GM19099 (cell line): Measurements from ENCODE around the gene HOOK2.

Source experiments
- POLR2A ChIP-seq: IDR thresholded peaks from 3 replicates; pipeline ENCODE4 v1.6.1; 2011; ENCODE audit warnings: low read depth; ENCODE audit not compliant: insufficient read length; ENCODE audit errors: extremely low read depth

Gene HOOK2

DNA sequence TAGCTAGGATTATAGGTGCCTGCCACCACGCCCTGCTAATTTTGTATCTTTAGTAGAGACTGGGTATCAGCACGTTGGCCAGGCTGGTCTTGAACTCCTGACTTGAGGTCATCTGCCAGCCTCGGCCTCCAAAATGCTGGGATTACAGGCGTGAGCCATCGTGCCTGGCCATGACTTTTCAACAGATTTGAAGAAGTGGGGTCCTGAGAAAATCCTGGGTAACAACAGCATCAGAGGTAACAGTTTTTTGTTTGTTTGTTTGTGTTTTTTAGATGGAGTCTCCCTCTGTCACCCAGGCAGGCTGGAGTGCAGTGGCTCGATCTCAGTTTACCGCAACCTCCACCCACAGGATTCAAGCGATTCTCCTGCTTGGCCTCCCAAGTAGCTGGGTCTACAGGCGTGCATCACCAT lies 19.6 kb upstream of the HOOK2 start:
- no peak for TF ChIP-seq POLR2A

DNA sequence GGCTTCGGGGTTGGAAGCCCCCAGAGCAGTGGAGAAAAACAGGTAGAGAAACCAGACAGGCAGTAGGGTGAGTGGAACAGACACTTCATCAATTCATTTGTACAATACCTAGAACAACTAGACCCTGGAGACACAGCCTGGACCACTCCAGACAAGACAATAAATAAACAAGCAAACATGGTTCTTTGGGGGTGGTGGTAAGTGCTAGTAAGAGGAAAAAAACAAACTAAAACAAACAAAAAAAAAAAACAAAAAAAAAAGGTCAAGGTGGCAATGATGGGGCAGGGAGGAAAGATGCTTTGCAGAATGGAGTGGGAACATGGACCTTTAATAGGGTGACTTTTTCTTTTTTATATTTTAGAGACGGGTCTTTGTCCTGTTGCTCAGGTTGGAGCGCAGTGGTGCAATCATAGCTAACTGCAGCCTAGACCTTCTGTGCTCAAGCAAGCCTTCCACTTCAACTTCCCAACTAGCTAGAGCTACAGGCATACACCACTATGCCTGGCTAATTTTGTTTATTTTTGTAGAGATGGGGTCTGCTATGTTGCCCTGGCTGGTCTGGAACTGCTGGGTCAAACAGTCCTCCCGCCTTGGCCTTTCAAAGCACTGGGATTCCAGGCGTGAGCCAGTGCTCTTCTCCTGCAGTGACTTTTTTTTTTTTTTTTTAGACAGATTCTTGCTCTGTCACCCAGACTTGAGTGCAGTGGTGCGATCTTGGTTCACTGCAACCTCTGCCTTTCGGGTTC lies 19.0 kb upstream of the HOOK2 start:
- TF ChIP-seq POLR2A, result no peak

DNA sequence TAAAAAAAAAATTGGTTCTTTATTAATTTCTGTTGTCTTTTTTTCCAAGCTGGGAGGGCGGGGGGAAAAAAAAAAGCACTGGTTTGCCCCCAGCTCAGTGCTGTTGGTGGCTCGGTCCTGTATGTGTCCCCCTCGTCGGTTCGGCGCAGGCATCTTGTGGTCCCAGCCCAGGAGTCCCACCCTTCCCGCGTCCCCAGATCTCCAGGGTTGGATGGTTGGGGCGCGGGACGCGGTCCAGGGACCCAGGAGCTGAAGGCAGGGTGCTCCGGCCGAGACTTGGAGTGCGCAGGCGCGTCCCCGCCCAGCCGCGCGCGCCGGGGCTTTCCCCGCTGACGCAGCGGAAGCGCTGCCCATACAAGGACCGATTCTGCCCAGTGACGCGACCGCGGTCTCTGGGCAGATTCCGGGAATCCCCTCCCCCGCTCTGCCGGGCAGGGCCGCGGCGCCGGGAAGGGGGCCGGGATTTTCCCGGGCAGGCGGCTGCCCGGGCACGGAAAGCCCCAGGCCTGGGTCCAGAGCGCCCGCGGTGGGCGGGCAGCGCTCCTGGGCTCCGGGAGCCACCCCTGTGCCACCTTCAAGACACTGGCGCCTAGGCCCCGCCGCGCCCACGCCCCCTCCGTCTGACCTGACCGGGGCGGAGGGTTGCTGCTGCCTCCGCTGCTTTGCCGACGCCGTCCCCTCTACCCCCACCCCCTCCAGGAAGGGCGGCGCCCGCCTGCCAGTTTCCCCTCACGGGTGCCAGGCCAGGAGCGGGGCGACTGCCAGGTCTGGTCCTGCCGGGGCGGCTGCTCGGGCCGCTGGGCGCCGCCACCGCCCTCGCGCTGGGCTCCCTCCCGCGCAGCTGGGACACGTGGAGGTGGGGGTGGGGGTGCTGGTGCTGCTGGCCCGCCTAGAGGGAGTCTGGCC lies 18.2 kb upstream of the HOOK2 start:
- TF ChIP-seq POLR2A, result peak; percentile 70

DNA sequence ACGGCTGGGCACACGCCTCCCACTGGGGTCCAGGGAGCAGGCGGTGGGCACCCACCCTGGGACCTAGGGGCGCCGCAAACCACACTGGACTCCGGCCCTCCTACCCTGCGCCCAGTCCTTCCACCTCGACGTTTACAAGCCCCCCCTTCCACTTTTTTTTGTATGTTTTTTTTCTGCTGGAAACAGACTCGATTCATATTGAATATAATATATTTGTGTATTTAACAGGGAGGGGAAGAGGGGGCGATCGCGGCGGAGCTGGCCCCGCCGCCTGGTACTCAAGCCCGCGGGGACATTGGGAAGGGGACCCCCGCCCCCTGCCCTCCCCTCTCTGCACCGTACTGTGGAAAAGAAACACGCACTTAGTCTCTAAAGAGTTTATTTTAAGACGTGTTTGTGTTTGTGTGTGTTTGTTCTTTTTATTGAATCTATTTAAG lies 17.5 kb upstream of the HOOK2 start:
- no peak for TF ChIP-seq POLR2A

DNA sequence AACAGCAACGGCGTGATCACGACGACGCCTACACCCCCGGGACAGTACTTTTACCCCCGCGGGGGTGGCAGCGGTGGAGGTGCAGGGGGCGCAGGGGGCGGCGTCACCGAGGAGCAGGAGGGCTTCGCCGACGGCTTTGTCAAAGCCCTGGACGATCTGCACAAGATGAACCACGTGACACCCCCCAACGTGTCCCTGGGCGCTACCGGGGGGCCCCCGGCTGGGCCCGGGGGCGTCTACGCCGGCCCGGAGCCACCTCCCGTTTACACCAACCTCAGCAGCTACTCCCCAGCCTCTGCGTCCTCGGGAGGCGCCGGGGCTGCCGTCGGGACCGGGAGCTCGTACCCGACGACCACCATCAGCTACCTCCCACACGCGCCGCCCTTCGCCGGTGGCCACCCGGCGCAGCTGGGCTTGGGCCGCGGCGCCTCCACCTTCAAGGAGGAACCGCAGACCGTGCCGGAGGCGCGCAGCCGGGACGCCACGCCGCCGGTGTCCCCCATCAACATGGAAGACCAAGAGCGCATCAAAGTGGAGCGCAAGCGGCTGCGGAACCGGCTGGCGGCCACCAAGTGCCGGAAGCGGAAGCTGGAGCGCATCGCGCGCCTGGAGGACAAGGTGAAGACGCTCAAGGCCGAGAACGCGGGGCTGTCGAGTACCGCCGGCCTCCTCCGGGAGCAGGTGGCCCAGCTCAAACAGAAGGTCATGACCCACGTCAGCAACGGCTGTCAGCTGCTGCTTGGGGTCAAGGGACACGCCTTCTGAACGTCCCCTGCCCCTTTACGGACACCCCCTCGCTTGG lies 16.9 kb upstream of the HOOK2 start:
- TF ChIP-seq POLR2A, result peak; percentile 72

DNA sequence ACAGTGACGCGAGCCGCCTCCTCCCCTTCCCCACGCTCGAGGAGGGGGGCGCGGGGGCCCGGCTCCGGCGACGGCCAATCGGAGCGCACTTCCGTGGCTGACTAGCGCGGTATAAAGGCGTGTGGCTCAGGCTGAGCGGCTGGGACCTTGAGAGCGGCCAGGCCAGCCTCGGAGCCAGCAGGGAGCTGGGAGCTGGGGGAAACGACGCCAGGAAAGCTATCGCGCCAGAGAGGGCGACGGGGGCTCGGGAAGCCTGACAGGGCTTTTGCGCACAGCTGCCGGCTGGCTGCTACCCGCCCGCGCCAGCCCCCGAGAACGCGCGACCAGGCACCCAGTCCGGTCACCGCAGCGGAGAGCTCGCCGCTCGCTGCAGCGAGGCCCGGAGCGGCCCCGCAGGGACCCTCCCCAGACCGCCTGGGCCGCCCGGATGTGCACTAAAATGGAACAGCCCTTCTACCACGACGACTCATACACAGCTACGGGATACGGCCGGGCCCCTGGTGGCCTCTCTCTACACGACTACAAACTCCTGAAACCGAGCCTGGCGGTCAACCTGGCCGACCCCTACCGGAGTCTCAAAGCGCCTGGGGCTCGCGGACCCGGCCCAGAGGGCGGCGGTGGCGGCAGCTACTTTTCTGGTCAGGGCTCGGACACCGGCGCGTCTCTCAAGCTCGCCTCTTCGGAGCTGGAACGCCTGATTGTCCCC lies 16.1 kb upstream of the HOOK2 start, which contains the start of gene JUNB:
Gene JUNB, plus strand, starts transcription at position 142 of the 706 bp plus-strand sequence. Its CDS starts 286 bp downstream, at position 428.
- TF ChIP-seq POLR2A, result peak; percentile 100

DNA sequence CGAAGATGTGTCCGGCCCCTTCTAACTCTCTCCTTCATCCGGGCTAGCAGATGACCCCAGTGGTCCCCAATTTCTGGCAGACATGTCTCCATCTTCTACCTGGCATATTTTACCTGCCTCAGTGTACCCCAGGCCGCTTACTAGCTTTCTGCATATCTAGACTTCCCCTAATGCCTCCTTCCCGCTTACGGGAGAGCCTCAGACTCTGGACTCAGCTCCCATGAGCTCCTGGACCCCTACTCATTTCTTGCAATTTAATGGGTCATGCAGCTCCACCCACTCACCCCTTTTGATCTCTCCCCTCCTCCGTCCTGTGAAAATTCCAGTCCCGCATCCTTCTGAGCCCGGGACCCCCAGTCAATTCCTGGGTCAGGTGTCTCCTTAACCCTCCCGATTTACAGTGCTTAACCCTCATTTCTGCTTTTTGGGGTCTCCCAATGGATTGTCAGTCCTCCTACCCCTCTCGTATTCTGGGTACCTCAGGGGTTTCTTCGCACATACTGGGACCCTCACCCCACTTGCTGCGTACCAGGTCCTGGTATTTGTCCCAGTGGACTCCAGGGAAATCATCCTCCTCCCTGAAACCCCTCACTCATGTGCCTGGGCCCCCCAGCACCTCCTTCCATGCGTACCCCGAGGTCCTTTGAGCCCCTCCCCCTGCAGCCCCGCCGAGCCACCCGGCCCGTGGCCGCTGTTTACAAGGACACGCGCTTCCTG lies 15.4 kb upstream of the HOOK2 start:
- no peak for TF ChIP-seq POLR2A

DNA sequence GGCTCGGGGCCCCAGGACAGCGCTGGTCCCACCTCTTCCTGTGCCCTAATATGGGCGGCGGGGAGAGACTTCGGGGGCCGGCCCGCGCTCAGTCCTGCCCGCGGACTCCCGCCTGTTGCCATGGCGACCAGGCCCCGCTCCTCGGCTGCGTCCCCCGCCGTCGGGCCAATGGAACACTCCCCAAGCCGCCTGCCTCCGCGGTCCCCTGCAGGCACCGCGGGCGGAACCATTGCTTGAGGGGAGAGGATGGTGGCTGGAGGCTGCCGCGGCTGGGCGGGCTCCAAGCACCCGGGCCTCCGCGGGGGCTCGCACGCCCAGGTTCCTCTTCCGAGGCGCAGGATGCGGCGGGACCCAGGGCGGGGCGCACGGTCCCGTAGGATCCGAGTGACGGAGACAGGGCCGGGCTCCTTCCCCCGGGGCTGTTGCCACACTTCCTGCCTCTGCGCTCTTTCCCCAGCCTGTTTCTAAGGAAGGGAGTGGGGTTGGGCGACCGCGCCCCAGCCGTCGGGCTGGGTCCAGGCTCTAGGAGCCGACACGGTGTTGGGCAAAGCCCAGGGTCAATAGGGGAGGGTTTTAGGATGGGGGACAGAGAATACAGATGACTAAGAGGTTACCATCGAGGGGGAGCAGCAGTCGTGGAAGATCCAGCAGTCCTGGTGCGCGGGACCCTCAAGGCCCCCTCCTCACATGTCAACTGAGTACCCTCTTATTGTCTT lies 14.7 kb upstream of the HOOK2 start:
- TF ChIP-seq POLR2A, result no peak

DNA sequence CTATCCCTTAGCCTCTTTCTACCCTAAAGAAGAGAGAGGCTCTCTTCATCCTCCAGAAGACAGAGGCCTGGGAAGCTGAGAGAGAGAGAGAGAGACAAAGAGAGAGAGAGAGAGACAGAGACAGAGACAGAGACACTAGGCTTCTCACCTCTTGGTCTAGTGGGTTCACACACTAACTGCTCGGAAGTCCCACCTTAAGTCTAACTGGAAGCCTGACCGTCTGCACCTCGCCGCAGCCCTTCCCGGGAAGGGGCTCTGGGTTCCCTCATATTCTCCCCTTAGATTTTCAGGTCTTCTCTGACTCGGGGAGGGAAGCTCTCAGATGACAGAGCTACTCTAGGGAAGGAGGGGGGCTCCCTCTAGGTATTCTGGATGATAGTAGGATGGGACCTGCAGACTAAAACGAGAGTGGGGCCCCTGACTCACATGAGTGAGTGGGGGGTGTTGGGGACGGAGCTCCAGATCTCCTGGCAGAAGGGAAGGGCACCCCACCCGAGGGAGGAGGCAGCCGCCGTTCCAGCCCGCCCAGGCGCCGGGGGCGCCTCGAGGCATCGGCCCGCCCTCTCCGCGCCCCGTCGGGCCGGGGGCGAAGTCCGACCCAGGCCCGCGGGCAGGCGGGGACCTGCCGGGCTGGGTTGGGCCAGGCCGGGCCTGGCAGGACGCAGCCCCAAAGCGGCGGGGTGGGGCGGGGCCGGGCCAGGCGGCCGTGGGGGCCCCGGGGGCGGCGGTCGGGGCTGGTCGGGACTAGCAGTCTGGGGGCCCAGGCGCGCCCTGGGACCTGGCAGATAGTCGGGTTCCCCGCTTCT lies 13.9 kb upstream of the HOOK2 start:
- TF ChIP-seq POLR2A, result peak; percentile 74

DNA sequence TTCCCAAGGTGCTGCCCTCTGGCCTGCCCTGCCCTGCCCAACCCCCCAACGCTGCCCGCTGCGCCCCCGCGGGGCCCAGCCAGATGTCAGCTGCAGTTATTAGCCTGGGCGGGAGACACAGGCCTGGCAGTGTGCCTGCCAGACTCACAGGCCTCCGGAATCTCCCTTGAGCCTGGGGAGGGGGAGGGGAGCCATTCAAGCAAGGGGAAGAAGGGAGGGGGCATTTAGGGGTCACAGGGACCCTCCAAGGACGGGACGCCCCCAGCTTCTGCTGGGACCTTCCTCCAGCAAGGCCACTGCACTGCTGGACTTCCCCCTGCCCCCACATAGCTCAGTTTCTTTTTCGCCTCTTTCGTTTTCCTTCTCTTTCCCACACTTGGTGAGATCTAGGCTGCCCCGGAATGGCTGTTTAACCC lies 13.3 kb upstream of the HOOK2 start:
- no peak for TF ChIP-seq POLR2A

DNA sequence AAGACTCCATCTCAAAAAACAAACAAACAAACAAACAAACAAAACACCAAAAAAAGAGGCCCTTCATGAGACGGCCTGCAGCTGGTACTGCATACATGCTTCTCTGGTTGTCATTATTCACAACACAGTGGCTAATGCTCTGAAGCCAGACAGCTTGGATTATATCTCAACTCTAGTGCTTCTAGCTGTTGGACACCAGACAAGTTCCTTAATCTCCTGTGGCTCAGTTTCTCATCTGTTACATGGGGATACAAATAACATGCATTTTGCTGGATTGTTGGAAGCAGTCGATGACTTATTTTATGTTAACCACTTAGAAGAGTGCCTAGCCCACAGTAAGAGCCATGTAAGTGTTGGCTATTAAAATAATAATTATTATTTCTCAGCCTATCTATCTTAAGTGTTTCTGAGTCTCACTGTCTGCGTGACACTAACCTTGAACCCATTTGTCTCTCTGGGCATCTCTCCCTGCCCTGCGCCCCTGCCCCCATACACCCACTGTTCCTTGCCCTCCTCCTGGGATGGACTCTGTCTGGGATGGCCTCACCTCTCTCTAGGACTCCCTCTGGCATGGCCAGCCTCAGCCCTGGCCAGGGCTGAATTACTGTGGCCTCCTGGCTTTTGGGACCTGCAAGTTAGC lies 12.8 kb upstream of the HOOK2 start:
- no peak for TF ChIP-seq POLR2A

DNA sequence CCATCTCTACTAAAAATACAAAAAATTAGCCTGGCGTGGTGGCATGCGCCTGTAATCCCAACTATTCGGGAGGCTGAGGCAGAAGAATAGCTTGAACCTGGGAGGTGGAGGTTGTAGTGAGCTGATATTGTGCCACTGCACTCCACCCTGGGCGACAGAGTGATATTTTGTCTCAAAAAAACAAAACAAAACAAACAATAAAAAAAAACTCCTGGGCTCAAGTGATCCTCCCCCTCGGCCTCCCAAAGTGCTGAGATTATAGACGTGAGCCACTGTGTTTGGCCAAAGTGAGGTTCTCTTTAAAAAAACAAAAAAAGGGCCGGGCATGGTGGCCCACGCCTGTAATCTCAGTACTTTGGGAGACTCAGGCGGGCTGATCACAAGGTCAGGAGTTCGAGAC lies 12.1 kb upstream of the HOOK2 start:
- TF ChIP-seq POLR2A, result no peak

DNA sequence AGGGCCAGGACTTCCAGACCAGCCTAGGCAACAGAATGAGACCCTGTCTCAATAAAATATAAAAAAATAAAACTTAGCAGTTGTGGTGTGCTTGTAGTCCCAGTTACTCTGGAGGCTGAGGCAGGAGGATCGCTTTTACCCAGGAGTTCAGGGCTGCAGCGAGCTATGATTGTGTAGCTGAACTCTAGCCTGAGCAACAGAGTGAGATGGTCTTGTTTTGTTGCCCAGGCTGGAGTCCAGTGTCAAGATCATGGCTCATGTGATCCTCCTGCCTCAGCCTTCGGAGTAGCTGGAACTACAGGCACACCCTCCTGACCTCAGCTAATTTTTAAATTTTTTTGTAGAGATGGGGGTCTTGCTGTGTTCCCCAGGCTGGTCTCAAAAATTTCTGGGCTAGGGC lies 11.6 kb upstream of the HOOK2 start:
- TF ChIP-seq POLR2A, result no peak
